Endothelial cell of umbilical vein (primary cell): ENCODE data around the gene LGMN. TPM values are rescaled to one million over a fixed set of nuclear protein-coding genes. Genes with fewer than 3 reads are reported as not detected.

Experiments used
- BruUV-seq: library from RNA; stranded (reverse); fragments of 400-500 nt; replicated peaks from 2 replicates; lab custom pipeline; 2021; lab: Mats Ljungman, UMichigan
- CTCF ChIA-PET: fragments of 300-600, 350-600 bp; sonication (Branson Sonifier 250); formaldehyde crosslinking; loops from one replicate; lab custom pipeline; 2021; ENCODE audit warnings: antibody characterized with exemption, inconsistent platforms; lab: Charles Lee
- POLR2A ChIA-PET: fragments of 300-600, 350-600 bp; sonication (Branson Sonifier 250); formaldehyde crosslinking; loops from one replicate; lab custom pipeline; 2021; ENCODE audit warnings: antibody characterized with exemption, inconsistent platforms; lab: Charles Lee
- DNase-seq: peaks from one replicate; pipeline ENCODE4 v3.0.0-alpha.2; 2011; ENCODE audit warnings: low read depth, low spot score
- FAIRE-seq: peaks from 2 replicates; lab custom pipeline; 2011; peaks lifted over from hg19 to GRCh38; lab: Jason Lieb, UNC
- H2AFZ ChIP-seq: 2 replicates; pipeline ENCODE4 v1.6.0; 2012; ENCODE audit warnings: low read depth, low read length, control low read depth, inconsistent platforms
- H3K27ac ChIP-seq: 2 replicates; pipeline ENCODE4 v1.5.1; 2011; ENCODE audit warnings: low read depth, mild to moderate bottlenecking, control low read depth, low read length, moderate library complexity; ENCODE audit not compliant: insufficient read depth
- H3K27me3 ChIP-seq, 2 experiments: 2 replicates each; pipeline versions ENCODE4 v1.6.0 to v1.6.1; 2011; ENCODE audit warnings: low read length in 2 of 2, mixed read lengths in 1 of 2; ENCODE audit not compliant: control insufficient read depth in 2 of 2, insufficient read depth in 2 of 2
- H3K36me3 ChIP-seq, 2 experiments: 2 replicates in 1 of 2; 3 replicates in 1 of 2; pipeline ENCODE4 v1.5.1; 2011; ENCODE audit warnings: low read length in 2 of 2, mild to moderate bottlenecking in 1 of 2, moderate library complexity in 1 of 2; ENCODE audit not compliant: control insufficient read depth in 2 of 2, insufficient read depth in 2 of 2; ENCODE audit errors: extremely low read depth in 1 of 2
- H3K4me1 ChIP-seq: 3 replicates; pipeline ENCODE4 v1.5.1; 2011; ENCODE audit warnings: mild to moderate bottlenecking, low read length; ENCODE audit not compliant: control insufficient read depth, insufficient read depth; ENCODE audit errors: extremely low read depth
- H3K4me2 ChIP-seq: 2 replicates; pipeline ENCODE4 v1.6.1; 2011; ENCODE audit warnings: low read length, control low read depth, mixed read lengths; ENCODE audit not compliant: insufficient read depth
- H3K4me3 ChIP-seq, 3 experiments: fragments of 200-600 bp in 1 of 3; sonication (generic), shearing (Covaris generic) in 1 of 3; replicated peaks in 1 of 3; 2 replicates each; pipeline ENCODE4 v1.5.1; 2011 to 2016; ENCODE audit warnings: control low read depth in 3 of 3, low read length in 3 of 3, mild to moderate bottlenecking in 2 of 3, inconsistent platforms in 1 of 3, low read depth in 1 of 3, moderate library complexity in 1 of 3; ENCODE audit not compliant: insufficient read depth in 1 of 3
- H3K79me2 ChIP-seq: 2 replicates; pipeline ENCODE4 v1.6.0; 2012; ENCODE audit warnings: low read length, inconsistent platforms; ENCODE audit not compliant: control insufficient read depth, insufficient read depth
- H3K9ac ChIP-seq: replicated peaks from 2 replicates; pipeline ENCODE3; 2011; ENCODE audit warnings: low read length, control low read depth; ENCODE audit not compliant: insufficient read depth; ENCODE audit errors: extremely low read depth
- H3K9me1 ChIP-seq: replicated peaks from 3 replicates; pipeline ENCODE4 v1.6.0; 2011; ENCODE audit warnings: mild to moderate bottlenecking, low read length; ENCODE audit not compliant: control insufficient read depth, insufficient read depth; ENCODE audit errors: extremely low read depth
- H3K9me3 ChIP-seq: replicated peaks from 2 replicates; pipeline ENCODE4 v1.5.1; 2012; ENCODE audit warnings: low read length, inconsistent platforms; ENCODE audit not compliant: control insufficient read depth, insufficient read depth
- H4K20me1 ChIP-seq: replicated peaks from 2 replicates; pipeline ENCODE3; 2011; ENCODE audit warnings: mild to moderate bottlenecking, low read length; ENCODE audit not compliant: control insufficient read depth, insufficient read depth; ENCODE audit errors: extremely low read depth
- EZH2 ChIP-seq: IDR thresholded peaks from 2 replicates; pipeline ENCODE4 v1.6.1; 2012; ENCODE audit warnings: borderline replicate concordance, low read depth, mild to moderate bottlenecking, moderate library complexity, low read length, inconsistent platforms; ENCODE audit not compliant: severe bottlenecking
- FOS ChIP-seq: IDR thresholded peaks from 2 replicates; pipeline ENCODE4 v1.6.1; 2011; ENCODE audit warnings: mild to moderate bottlenecking, low read length, moderate library complexity, borderline replicate concordance; ENCODE audit not compliant: insufficient read depth
- GATA2 ChIP-seq: IDR thresholded peaks from 2 replicates; pipeline ENCODE4 v1.7.0; 2011; ENCODE audit warnings: low read depth, mild to moderate bottlenecking, moderate library complexity, mixed read lengths, low read length; ENCODE audit not compliant: insufficient read length, insufficient read depth
- JUN ChIP-seq: IDR thresholded peaks from 2 replicates; pipeline ENCODE4 v1.6.1; 2011; ENCODE audit warnings: borderline replicate concordance, low read depth; ENCODE audit not compliant: insufficient read length, insufficient read depth
- MYC ChIP-seq: IDR thresholded peaks from one replicate; pipeline ENCODE4 v1.6.1; 2011; ENCODE audit warnings: mild to moderate bottlenecking, low read depth, low read length
- POLR2A ChIP-seq: IDR thresholded peaks from 2 replicates; pipeline ENCODE4 v1.6.1; 2012; ENCODE audit warnings: low read depth, mild to moderate bottlenecking, control low read depth, low read length
- POLR2AphosphoS5 ChIP-seq: IDR thresholded peaks from 2 replicates; pipeline ENCODE4 v1.6.1; 2012; ENCODE audit warnings: low read depth, mild to moderate bottlenecking, control low read depth, low read length, moderate library complexity; ENCODE audit not compliant: insufficient read depth
- dilution Hi-C: fragments of 300-500 bp; cut with MboI; formaldehyde crosslinking; loops from one replicate; pipeline ENCODE4 v1.15.0; 2019; ENCODE audit warnings: low sequenced_read_pairs; ENCODE audit not compliant: extremely low pct_ligation_motif_present
- intact Hi-C: fragments of 100-400 bp; cut with micrococcal nuclease; formaldehyde crosslinking; loops from one replicate; pipeline ENCODE4 v1.10.0; 2022
- polyA plus RNA-seq, 4 experiments: library from polyadenylated mRNA; depleted of rRNA in 3 of 4; stranded (reverse) in 3 of 4; unstranded in 1 of 4; fragments of >200 nt; gene quantifications; 2 replicates each; pipeline versions ENCODE4 v1.2.1 to v1.2.3, GENCODE V29; 2011 to 2012; ENCODE audit warnings: missing spikeins in 1 of 4
- total RNA-seq: library from RNA; stranded (reverse); gene quantifications from 2 replicates; pipeline ENCODE4 v1.2.3, GENCODE V29; 2021
- TF ChIP-seq, protein P1 (sequence below), 2 donors: IDR thresholded peaks; 1 replicate in 1 of 2; 2 replicates in 1 of 2; pipeline ENCODE4 v1.5.1; 2011; ENCODE audit warnings: low read length in 2 of 2, mild to moderate bottlenecking in 2 of 2, moderate library complexity in 2 of 2, control low read depth in 1 of 2, inconsistent platforms in 1 of 2, low read depth in 1 of 2; ENCODE audit not compliant: insufficient read depth in 1 of 2; ENCODE audit errors: extremely low read depth in 1 of 2
- TF ChIP-seq, protein P2 (sequence below): IDR thresholded peaks from 2 replicates; pipeline ENCODE4 v1.6.1; 2011; ENCODE audit not compliant: insufficient read depth, insufficient read length

LGMN gene
- total and polyA plus RNA-seq, 2 donors (not counting 3 experiments of a cell fraction or from before 2014, with no cell fraction given), result 56.7 to 99.2 TPM

DNA sequence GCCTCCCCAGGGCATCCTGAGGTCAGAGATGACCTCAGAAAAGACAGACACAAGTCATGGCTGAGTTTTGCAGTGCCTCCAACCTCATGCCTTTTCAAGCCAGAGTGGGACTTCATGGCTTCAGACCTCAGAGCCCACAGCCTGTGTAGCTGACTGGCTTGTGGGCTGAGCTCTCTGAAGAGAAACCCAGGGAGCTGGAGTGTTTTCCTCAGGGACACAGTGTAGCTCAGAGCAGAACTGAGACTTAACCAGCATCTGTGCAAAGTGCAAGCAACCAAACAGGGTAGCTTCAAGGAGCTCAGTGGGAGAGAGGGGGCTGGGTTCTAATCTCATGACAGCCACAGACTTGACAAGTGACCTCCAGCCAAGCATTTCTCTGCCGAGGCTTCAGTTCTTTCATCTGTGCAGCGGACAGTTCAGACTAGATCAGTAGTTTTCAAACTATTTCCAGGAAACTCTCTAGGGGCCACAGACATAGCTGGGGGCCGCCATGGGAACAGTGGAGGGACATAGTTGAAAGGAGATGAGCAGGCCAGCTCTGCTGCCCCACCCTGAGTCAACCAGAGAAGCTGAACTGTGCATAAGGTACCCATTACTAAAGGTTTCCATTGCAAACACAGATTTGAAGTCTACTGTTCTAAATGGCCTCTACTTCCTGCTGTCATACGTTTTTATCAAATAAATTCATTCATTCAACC lies 80.0 kb downstream of the LGMN start:
- TF ChIP-seq POLR2AphosphoS5, result no peak
- TF ChIP-seq FOS, result no peak
- TF ChIP-seq, protein P1, sequence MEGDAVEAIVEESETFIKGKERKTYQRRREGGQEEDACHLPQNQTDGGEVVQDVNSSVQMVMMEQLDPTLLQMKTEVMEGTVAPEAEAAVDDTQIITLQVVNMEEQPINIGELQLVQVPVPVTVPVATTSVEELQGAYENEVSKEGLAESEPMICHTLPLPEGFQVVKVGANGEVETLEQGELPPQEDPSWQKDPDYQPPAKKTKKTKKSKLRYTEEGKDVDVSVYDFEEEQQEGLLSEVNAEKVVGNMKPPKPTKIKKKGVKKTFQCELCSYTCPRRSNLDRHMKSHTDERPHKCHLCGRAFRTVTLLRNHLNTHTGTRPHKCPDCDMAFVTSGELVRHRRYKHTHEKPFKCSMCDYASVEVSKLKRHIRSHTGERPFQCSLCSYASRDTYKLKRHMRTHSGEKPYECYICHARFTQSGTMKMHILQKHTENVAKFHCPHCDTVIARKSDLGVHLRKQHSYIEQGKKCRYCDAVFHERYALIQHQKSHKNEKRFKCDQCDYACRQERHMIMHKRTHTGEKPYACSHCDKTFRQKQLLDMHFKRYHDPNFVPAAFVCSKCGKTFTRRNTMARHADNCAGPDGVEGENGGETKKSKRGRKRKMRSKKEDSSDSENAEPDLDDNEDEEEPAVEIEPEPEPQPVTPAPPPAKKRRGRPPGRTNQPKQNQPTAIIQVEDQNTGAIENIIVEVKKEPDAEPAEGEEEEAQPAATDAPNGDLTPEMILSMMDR (IDR thresholded peaks at IDR 0.05; ENCODE audit: extremely low read depth in 1 of 2, insufficient read depth in 1 of 2, low read depth in 1 of 2, low read length in 2 of 2), result no peak
- no peak for TF ChIP-seq POLR2A
- TF ChIP-seq EZH2, result no peak
- TF ChIP-seq MYC, result no peak
- TF ChIP-seq, protein P2, sequence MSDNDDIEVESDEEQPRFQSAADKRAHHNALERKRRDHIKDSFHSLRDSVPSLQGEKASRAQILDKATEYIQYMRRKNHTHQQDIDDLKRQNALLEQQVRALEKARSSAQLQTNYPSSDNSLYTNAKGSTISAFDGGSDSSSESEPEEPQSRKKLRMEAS, result no peak
- TF ChIP-seq GATA2, result no peak
- TF ChIP-seq JUN, result no peak
- peaks cover 0 to 3% of the 10 kb centered on the region in 2 experiments for H3K36me3 ChIP-seq
- H3K4me1 ChIP-seq, result no peaks in the 10 kb centered on the region
- intact Hi-C loops (no loop called here), dilution Hi-C loops (no loop called here)
- H3K9me1 ChIP-seq, result no peaks in the 10 kb centered on the region
- no TSS peak for BruUV-seq
- H3K9ac ChIP-seq, result no peak overlapping the region
- no peak overlapping the region for H3K4me3 ChIP-seq
- H3K27ac ChIP-seq, result no peak overlapping the region
- H3K27me3 ChIP-seq, result no peaks in the 10 kb centered on the region
- no peaks in the 10 kb centered on the region for H4K20me1 ChIP-seq
- H3K79me2 ChIP-seq, result no peaks in the 10 kb centered on the region
- ChIA-PET CTCF (interaction anchor here (1.0 kb wide), 1 partner anchor 21 kb away, joined by 3 read pairs; no protein-coding TSS in a partner anchor), POLR2A (no interaction called here)
- no peaks in the 10 kb centered on the region for H3K9me3 ChIP-seq
- no peak overlapping the region for H2AFZ ChIP-seq
- DNase-seq (no peak), FAIRE-seq (no peak)
- H3K4me2 ChIP-seq, result no peak overlapping the region
